Thoracic aorta (tissue), 2 donors: ENCODE data around the gene ADGRE1. TPM values are rescaled to one million over a fixed set of nuclear protein-coding genes. Genes with fewer than 3 reads are reported as not detected.

Experiments used
- ATAC-seq: fragments of 150-250 bp; one replicate; pipeline ENCODE4 v1.8.0; 2017; ENCODE audit warnings: low read depth; ENCODE audit not compliant: insufficient number of reproducible peaks, low FRiP score
- DNase-seq: peaks from one replicate; pipeline ENCODE4 v3.0.0-alpha.2; 2020; ENCODE audit warnings: low spot score
- H3K27ac ChIP-seq, 2 donors: fragments of 200-600 bp; sonication (generic); 1 replicate in 1 of 2; 2 replicates in 1 of 2; pipeline ENCODE4 v1.5.1; 2016; ENCODE audit warnings: mild to moderate bottlenecking in 2 of 2, moderate library complexity in 2 of 2
- H3K27me3 ChIP-seq: fragments of 200-600 bp; sonication (generic); replicated peaks from 2 replicates; pipeline ENCODE4 v1.6.0; 2016; ENCODE audit warnings: mild to moderate bottlenecking; ENCODE audit not compliant: insufficient read depth
- H3K36me3 ChIP-seq: fragments of 200-600 bp; sonication (generic); one replicate; pipeline ENCODE4 v1.5.1; 2016
- H3K4me1 ChIP-seq, 2 donors: fragments of 200-600 bp; sonication (generic); 1 replicate in 1 of 2; 2 replicates in 1 of 2; pipeline versions ENCODE4 v1.5.1 to v1.6.0; 2016; ENCODE audit warnings: low read depth in 2 of 2, mild to moderate bottlenecking in 1 of 2; ENCODE audit not compliant: control insufficient read depth in 1 of 2
- H3K4me3 ChIP-seq: fragments of 200-600 bp; sonication (generic); 2 replicates; pipeline ENCODE4 v1.5.1; 2016; ENCODE audit warnings: mild to moderate bottlenecking
- H3K9me3 ChIP-seq: fragments of 200-600 bp; sonication (generic); 2 replicates; pipeline ENCODE4 v1.5.1; 2016
- CTCF ChIP-seq: fragments of 200-600 bp; sonication (generic); IDR thresholded peaks from one replicate; pipeline ENCODE4 v1.5.1; 2019; ENCODE audit warnings: antibody characterized with exemption
- total RNA-seq, 2 donors: library from RNA; depleted of rRNA; stranded (reverse); fragments of >200 nt; gene quantifications; one replicate each; pipeline versions ENCODE4 v1.1.0 to v1.2.3, GENCODE V29; 2016

ADGRE1 gene
- total RNA-seq, 2 donors from 2014 or later = 0.41 to 0.42 TPM

- ATAC-seq (no peak), DNase-seq (no peak)
- Histone ChIP-seq H3K27me3 (no peaks in the 10 kb centered on the region), H3K27ac (no peak overlapping the region), H3K36me3 (no peaks in the 10 kb centered on the region), H3K4me3 (no peak overlapping the region), H3K4me1 (no peaks in the 10 kb centered on the region), H3K9me3 (no peaks in the 10 kb centered on the region)
- TF ChIP-seq CTCF = no peak
These were observed 32.6 kb upstream of the ADGRE1 start for GRCh38 chr19:6854758-6855157.

- no peak overlapping the region for H3K27ac ChIP-seq
- H3K4me3 ChIP-seq = no peak overlapping the region
- ATAC-seq (no peak), DNase-seq (no peak)
- H3K27me3 ChIP-seq = no peaks in the 10 kb centered on the region
- H3K9me3 ChIP-seq = no peaks in the 10 kb centered on the region
- H3K36me3 ChIP-seq = no peaks in the 10 kb centered on the region
- no peak for TF ChIP-seq CTCF
- H3K4me1 ChIP-seq = no peaks in the 10 kb centered on the region
These were observed 30.5 kb upstream of the ADGRE1 start for GRCh38 chr19:6856749-6857372.

GRCh38 chr19:6861683-6862286, 25.6 kb upstream of the ADGRE1 start:
- no peaks in the 10 kb centered on the region for H3K27me3 ChIP-seq
- ATAC-seq = no peak
- H3K4me1 ChIP-seq = no peaks in the 10 kb centered on the region
- H3K36me3 ChIP-seq = no peaks in the 10 kb centered on the region
- no peak overlapping the region for H3K4me3 ChIP-seq
- DNase-seq = no peak
- no peaks in the 10 kb centered on the region for H3K9me3 ChIP-seq
- TF ChIP-seq CTCF = no peak
- no peak overlapping the region for H3K27ac ChIP-seq

GRCh38 chr19:6862673-6863078, 24.7 kb upstream of the ADGRE1 start:
- Histone ChIP-seq H3K27ac (no peak overlapping the region), H3K27me3 (no peaks in the 10 kb centered on the region), H3K4me3 (peak overlapping the region; percentile 66)

More at GRCh38 chr19:6862673-6863078, 24.7 kb upstream of the ADGRE1 start:
- ATAC-seq (peak; percentile 45), DNase-seq (no peak)
- TF ChIP-seq CTCF = peak; percentile 84
- Histone ChIP-seq H3K36me3 (no peaks in the 10 kb centered on the region), H3K4me1 (no peaks in the 10 kb centered on the region), H3K9me3 (no peaks in the 10 kb centered on the region)
